IMR-90 (cell line): ENCODE results near the gene EIF1. TPM values are rescaled to one million over a fixed set of nuclear protein-coding genes. Genes with fewer than 3 reads are reported as not detected.

ENCODE experiments used
- ATAC-seq: fragments of 200-7000 bp; cut with Tn5 transposase; 2 replicates; pipeline ENCODE4 v1.9.1; 2020; ENCODE audit warnings: low read depth, mild to moderate bottlenecking, moderate library complexity
- BruUV-seq: library from RNA; stranded (reverse); fragments of 400-500 nt; replicated peaks from 2 replicates; lab custom pipeline; 2021; lab: Mats Ljungman, UMichigan
- CTCF ChIA-PET: fragments of 300-600 bp; formaldehyde crosslinking; extraction: SDS; loops from one replicate; lab custom pipeline; 2021; ENCODE audit warnings: antibody characterized with exemption; lab: Yijun Ruan, JAX
- POLR2A ChIA-PET: fragments of 300-600 bp; sonication (Branson Sonifier 250); formaldehyde crosslinking; loops from one replicate; lab custom pipeline; 2022; ENCODE audit warnings: antibody characterized with exemption; ENCODE audit not compliant: unreplicated experiment; lab: Charles Lee
- DNase-seq: peaks from one replicate; pipeline ENCODE4 v3.0.0; 2013
- H2AFZ ChIP-seq: replicated peaks from 2 replicates; pipeline ENCODE3; 2013; ENCODE audit warnings: low read length, mild to moderate bottlenecking; ENCODE audit not compliant: poor library complexity
- H2AK5ac ChIP-seq: 2 replicates; pipeline ENCODE4 v1.6.1; 2013; ENCODE audit warnings: low read depth, low read length, inconsistent platforms
- H2AK9ac ChIP-seq: replicated peaks from 2 replicates; pipeline ENCODE3; 2013; ENCODE audit warnings: mild to moderate bottlenecking, low read depth, low read length, moderate library complexity; ENCODE audit not compliant: poor library complexity
- H2BK120ac ChIP-seq: 2 replicates; pipeline ENCODE4 v1.6.1; 2013; ENCODE audit warnings: low read depth, low read length, inconsistent platforms
- H2BK15ac ChIP-seq: 3 replicates; pipeline ENCODE4 v1.6.1; 2013; ENCODE audit warnings: low read depth, low read length, inconsistent platforms
- H2BK20ac ChIP-seq: 2 replicates; pipeline ENCODE4 v1.6.1; 2013; ENCODE audit warnings: low read depth, mild to moderate bottlenecking, inconsistent platforms, low read length, moderate library complexity
- H2BK5ac ChIP-seq: 2 replicates; pipeline ENCODE4 v1.6.1; 2013; ENCODE audit warnings: mild to moderate bottlenecking, low read depth, low read length, inconsistent platforms; ENCODE audit not compliant: poor library complexity, severe bottlenecking
- H3K14ac ChIP-seq: replicated peaks from 2 replicates; pipeline ENCODE4 v1.6.1; 2013; ENCODE audit warnings: low read depth, low read length, inconsistent platforms
- H3K18ac ChIP-seq: 2 replicates; pipeline ENCODE4 v1.6.1; 2013; ENCODE audit warnings: low read depth, low read length, control low read depth
- H3K23ac ChIP-seq: 2 replicates; pipeline ENCODE4 v1.6.1; 2013; ENCODE audit warnings: low read depth, low read length, inconsistent platforms
- H3K27ac ChIP-seq: 2 replicates; pipeline ENCODE4 v1.5.1; 2013; ENCODE audit warnings: mild to moderate bottlenecking, control low read depth, low read length; ENCODE audit not compliant: insufficient read depth
- H3K27me3 ChIP-seq: 2 replicates; pipeline ENCODE4 v1.6.1; 2013; ENCODE audit warnings: low read length; ENCODE audit not compliant: control insufficient read depth, insufficient read depth
- H3K36me3 ChIP-seq: 2 replicates; pipeline ENCODE4 v1.6.1; 2013; ENCODE audit warnings: low read length, mixed read lengths; ENCODE audit not compliant: control insufficient read depth, insufficient read depth
- H3K4ac ChIP-seq: 2 replicates; pipeline ENCODE4 v1.6.1; 2013; ENCODE audit warnings: low read depth, low read length, inconsistent platforms
- H3K4me1 ChIP-seq: 2 replicates; pipeline ENCODE4 v1.6.1; 2013; ENCODE audit warnings: low read length, mixed read lengths; ENCODE audit not compliant: control insufficient read depth, insufficient read depth
- H3K4me2 ChIP-seq: 2 replicates; pipeline ENCODE4 v1.6.1; 2013; ENCODE audit warnings: low read depth, mild to moderate bottlenecking, control low read depth, low read length, moderate library complexity
- H3K4me3 ChIP-seq: 2 replicates; pipeline ENCODE4 v1.5.1; 2013; ENCODE audit warnings: low read depth, mild to moderate bottlenecking, control low read depth, low read length, moderate library complexity; ENCODE audit not compliant: insufficient read depth
- H3K56ac ChIP-seq: 2 replicates; pipeline ENCODE4 v1.6.1; 2013; ENCODE audit warnings: low read length, inconsistent platforms; ENCODE audit not compliant: insufficient read depth; ENCODE audit errors: extremely low read depth
- H3K79me1 ChIP-seq, 2 experiments: 2 replicates each; pipeline ENCODE4 v1.6.1; 2013; ENCODE audit warnings: low read length in 2 of 2, inconsistent platforms in 1 of 2, low read depth in 1 of 2
- H3K9ac ChIP-seq: 2 replicates; pipeline ENCODE4 v1.6.1; 2013; ENCODE audit warnings: low read depth, low read length, control low read depth
- H3K9me1 ChIP-seq: 2 replicates; pipeline ENCODE4 v1.6.1; 2013; ENCODE audit warnings: low read length, inconsistent platforms; ENCODE audit not compliant: insufficient read depth
- H3K9me3 ChIP-seq: 2 replicates; pipeline ENCODE4 v1.6.1; 2013; ENCODE audit warnings: low read length; ENCODE audit not compliant: control insufficient read depth, insufficient read depth
- H4K20me1 ChIP-seq: 2 replicates; pipeline ENCODE4 v1.6.1; 2013; ENCODE audit warnings: low read length, inconsistent platforms; ENCODE audit not compliant: insufficient read depth
- H4K5ac ChIP-seq: 2 replicates; pipeline ENCODE4 v1.6.1; 2013; ENCODE audit warnings: mild to moderate bottlenecking, low read depth, low read length, control low read depth
- H4K8ac ChIP-seq, 2 experiments: 2 replicates each; pipeline ENCODE4 v1.6.1; 2013; ENCODE audit warnings: low read depth in 2 of 2, low read length in 2 of 2, control low read depth in 1 of 2, inconsistent platforms in 1 of 2
- H4K91ac ChIP-seq: 2 replicates; pipeline ENCODE4 v1.6.1; 2013; ENCODE audit warnings: low read depth, low read length, inconsistent platforms; ENCODE audit not compliant: insufficient read depth
- CTCF ChIP-seq: conservative IDR thresholded peaks from 2 replicates; pipeline ENCODE4 v1.5.1; 2012; ENCODE audit warnings: mild to moderate bottlenecking, low read depth, low read length, improper control_type of control experiment
- ELK1 ChIP-seq: fragments of 150-350 bp; IDR thresholded peaks from 2 replicates; pipeline ENCODE4 v1.6.1; 2016; ENCODE audit warnings: low read depth, mild to moderate bottlenecking, low read length, moderate library complexity, borderline replicate concordance
- RAD21 ChIP-seq: IDR thresholded peaks from 2 replicates; pipeline ENCODE4 v1.6.1; 2012; ENCODE audit warnings: low read length, improper control_type of control experiment
- RCOR1 ChIP-seq: IDR thresholded peaks from 2 replicates; pipeline ENCODE4 v1.6.1; 2012; ENCODE audit warnings: mild to moderate bottlenecking, low read length, improper control_type of control experiment; ENCODE audit not compliant: insufficient replicate concordance
- WGBS, 2 experiments: methylation state at CpG; one replicate each; pipeline versions ENCODE4 v1.1.5 to v1.1.7; 2013; ENCODE audit warnings: missing lambda C conversion rate in 2 of 2; ENCODE audit not compliant: insufficient read length in 1 of 2; ENCODE audit errors: extremely low coverage in 2 of 2; 5-methylcytosine and 5-hydroxymethylcytosine counted together
- dilution Hi-C: fragments of 300-500 bp; cut with HindIII; formaldehyde crosslinking; loops from one replicate; pipeline ENCODE4 v1.14.3; 2018; ENCODE audit warnings: low sequenced_read_pairs; ENCODE audit not compliant: unreplicated experiment
- in situ Hi-C: fragments of 300-500 bp; cut with MboI; formaldehyde crosslinking; loops from 3 replicates; pipeline ENCODE4 v1.14.3; 2019; ENCODE audit warnings: low sequenced_read_pairs, inconsistent platforms, mixed read lengths
- intact Hi-C: fragments of 100-400 bp; cut with micrococcal nuclease; formaldehyde crosslinking; loops from 2 replicates; pipeline ENCODE4 v1.10.0; 2022
- polyA plus RNA-seq, 3 experiments: library from polyadenylated mRNA; depleted of rRNA; stranded (reverse); fragments of >200 nt; gene quantifications; 2 replicates each; pipeline ENCODE4 v1.2.3, GENCODE V29; 2012; ENCODE audit warnings: low replicate concordance in 1 of 3
- total RNA-seq: library from RNA; depleted of rRNA; stranded (reverse); fragments of >200 nt; gene quantifications from 2 replicates; pipeline ENCODE4 v1.2.3, GENCODE V29; 2012

The EIF1 gene
- total and polyA plus RNA-seq, 2 of the 4 experiments (the other 2 are of a cell fraction), result 89.4 to 381 TPM

- TF ChIP-seq RAD21 (no peak), CTCF (no peak), RCOR1 (no peak)
These were observed at the start of gene EIF1 (continued) for GRCh38 chr17:41688641-41689496.

GRCh38 chr17:41638941-41639340 is 49.7 kb upstream of the EIF1 start:
- in situ Hi-C loops, result no loop called here

More at GRCh38 chr17:41638941-41639340, 49.7 kb upstream of the EIF1 start:
- Histone ChIP-seq H4K20me1 (no peaks in the 10 kb centered on the region), H4K8ac (no peak overlapping the region), H2BK20ac (no peak overlapping the region), H2AFZ (no peak overlapping the region), H2BK5ac (no peak overlapping the region), H3K27ac (no peak overlapping the region), H3K4me3 (no peak overlapping the region), H3K4me1 (peaks cover 3% of the 10 kb centered on the region; the same call in 1 of the 2 replicates), H3K9me3 (no peaks in the 10 kb centered on the region), H3K4ac (no peak overlapping the region), H3K27me3 (peaks cover 14% of the 10 kb centered on the region), H3K4me2 (no peak overlapping the region), H3K9ac (no peak overlapping the region), H3K79me1 (no peaks in the 10 kb centered on the region), H3K9me1 (no peaks in the 10 kb centered on the region), H3K23ac (no peak overlapping the region), H2BK120ac (no peak overlapping the region), H3K14ac (no peak overlapping the region), H2BK15ac (no peak overlapping the region), H2AK9ac (no peak overlapping the region), H4K5ac (no peak overlapping the region), H4K91ac (no peak overlapping the region), H3K18ac (no peak overlapping the region), H2AK5ac (no peak overlapping the region), H3K56ac (no peak overlapping the region), H3K36me3 (no peaks in the 10 kb centered on the region)
- no peak for ATAC-seq
- CTCF ChIA-PET, result no interaction called here
- intact Hi-C loops, result no loop called here
- no TSS peak for BruUV-seq
- POLR2A ChIA-PET, result no interaction called here
- dilution Hi-C loops, result no loop called here
- WGBS, 2 experiments, result no CpG with 5 or more reads among the region's 6 CpGs
- TF ChIP-seq CTCF (no peak), ELK1 (no peak)
- DNase-seq, result no peak
